Erythroblast (primary cell): ENCODE results near the gene SDR42E2.
A peak's percentile ranks its signal among the peaks of the same experiment; 100 is the strongest.
"Not testable (repeated sequence)": the region's sequence is repeated elsewhere in the genome, so short reads cannot be mapped to it uniquely, and the experiment has no call there.

Experiments used
- DNase-seq, 2 experiments: peaks; one replicate each; lab custom pipeline; 2025; lab: John Stamatoyannopoulos, UW
- GATA1 ChIP-seq: IDR thresholded peaks from 2 replicates; pipeline ENCODE4 v1.6.1; 2011; ENCODE audit warnings: low read depth, mild to moderate bottlenecking, control low read depth, low read length, moderate library complexity
- POLR2A ChIP-seq: IDR thresholded peaks from 2 replicates; pipeline ENCODE4 v1.6.1; 2011; ENCODE audit warnings: mild to moderate bottlenecking, low read length

SDR42E2 gene

GRCh38 chr16:22206842-22207714 lies 44.8 kb downstream of the SDR42E2 start:
- peak; percentile 76 to 78 for DNase-seq

GRCh38 chr16:22207715-22208360 lies 45.5 kb downstream of the SDR42E2 start:
- TF ChIP-seq POLR2A (peak; percentile 8), GATA1 (no peak)
- no peak for DNase-seq

More at GRCh38 chr16:22206842-22207714, 44.8 kb downstream of the SDR42E2 start:
- TF ChIP-seq POLR2A (peak; percentile 13), GATA1 (no peak)

GRCh38 chr16:22210285-22210684 lies 48.0 kb downstream of the SDR42E2 start:
- no peak for DNase-seq

GRCh38 chr16:22210854-22211253 lies 48.5 kb downstream of the SDR42E2 start:
- DNase-seq, result peak in 1 of 2 experiments; percentile 47
- no peak for TF ChIP-seq GATA1
- TF ChIP-seq POLR2A, result peak; percentile 13

More at GRCh38 chr16:22210285-22210684, 48.0 kb downstream of the SDR42E2 start:
- TF ChIP-seq POLR2A (no peak), GATA1 (no peak)

GRCh38 chr16:22213236-22213635 lies 50.9 kb downstream of the SDR42E2 start:
- no peak for DNase-seq
- no peak for TF ChIP-seq POLR2A
- TF ChIP-seq GATA1, result no peak

- DNase-seq, result no peak
- TF ChIP-seq POLR2A (no peak), GATA1 (no peak)
Measured at GRCh38 chr16:22213801-22214200, 51.5 kb downstream of the SDR42E2 start.

GRCh38 chr16:22214402-22214801 lies 52.1 kb downstream of the SDR42E2 start:
- TF ChIP-seq POLR2A (no peak), GATA1 (no peak)
- DNase-seq, result no peak

GRCh38 chr16:22214889-22215288 lies 52.6 kb downstream of the SDR42E2 start:
- DNase-seq, result peak; percentile 52 to 79
- no peak for TF ChIP-seq GATA1
- no peak for TF ChIP-seq POLR2A

- TF ChIP-seq GATA1 (no peak), POLR2A (peak; percentile 66)
- peak; percentile 85 to 96 for DNase-seq
Measured at GRCh38 chr16:22216191-22216831, 54.0 kb downstream of the SDR42E2 start.

- DNase-seq, result not testable (repeated sequence)
Measured at GRCh38 chr16:22216832-22217225, 54.5 kb downstream of the SDR42E2 start.

GRCh38 chr16:22217890-22218730 lies 55.8 kb downstream of the SDR42E2 start:
- DNase-seq, result peak; percentile 75 to 83
- peak; percentile 56 for TF ChIP-seq POLR2A
- no peak for TF ChIP-seq GATA1

GRCh38 chr16:22219389-22220068 lies 57.2 kb downstream of the SDR42E2 start:
- TF ChIP-seq GATA1 (no peak), POLR2A (no peak)
- DNase-seq, result no peak

- TF ChIP-seq POLR2A (no peak), GATA1 (no peak)
- DNase-seq, result no peak
Measured at GRCh38 chr16:22220069-22220440, 57.7 kb downstream of the SDR42E2 start.
